OCI-LY7 (cell line): ENCODE measurements around the gene CACNA1H.

ENCODE experiments used
- CTCF ChIP-seq: fragments of 200-600 bp; sonication (generic); conservative IDR thresholded peaks from 2 replicates; pipeline ENCODE4 v1.5.1; 2014; ENCODE audit warnings: mild to moderate bottlenecking, antibody characterized with exemption, low read length, moderate library complexity, mixed read lengths
- EZH2phosphoT487 ChIP-seq: fragments of 200-600 bp; sonication (generic); IDR thresholded peaks from 2 replicates; pipeline ENCODE4 v1.6.1; 2018; ENCODE audit warnings: low read depth, borderline replicate concordance, mild to moderate bottlenecking, mixed run types, antibody characterized with exemption, low read length, moderate library complexity, mixed read lengths

- TF ChIP-seq CTCF: no peak
- no peak for TF ChIP-seq EZH2phosphoT487
These were observed 21.0 kb downstream of the CACNA1H start for GRCh38 chr16:1173788-1174451.
